Body of pancreas (tissue), 4 donors: ENCODE results near the gene RABGAP1. TPM values are rescaled to one million over a fixed set of nuclear protein-coding genes. Genes with fewer than 3 reads are reported as not detected.

ENCODE experiments used
- ATAC-seq: fragments of 150-250 bp; one replicate; pipeline ENCODE4 v1.9.1; 2016
- DNase-seq, 4 donors: peaks; one replicate each; pipeline ENCODE4 v3.0.0-alpha.2; 2019
- H3K27ac ChIP-seq, 4 donors: fragments of 200-600 bp; sonication (generic); 1 replicate in 3 of 4; 2 replicates in 1 of 4; pipeline versions ENCODE4 v1.5.1 to v1.6.1; 2016 to 2019; ENCODE audit warnings: mild to moderate bottlenecking in 1 of 4, mixed read lengths in 1 of 4, moderate library complexity in 1 of 4
- H3K27me3 ChIP-seq, 2 donors: fragments of 200-600 bp; sonication (generic); one replicate each; pipeline ENCODE4 v1.6.0; 2016; ENCODE audit warnings: mild to moderate bottlenecking in 1 of 2
- H3K36me3 ChIP-seq, 2 donors: fragments of 200-600 bp; sonication (generic); replicated peaks in 1 of 2; 2 replicates each; pipeline ENCODE4 v1.5.1; 2016; ENCODE audit warnings: low read depth in 2 of 2; ENCODE audit not compliant: insufficient read depth in 1 of 2
- H3K4me1 ChIP-seq: fragments of 200-600 bp; sonication (generic); one replicate; pipeline ENCODE4 v1.6.0; 2016
- H3K4me3 ChIP-seq, 2 donors: fragments of 200-600 bp; sonication (generic); 1 replicate in 1 of 2; 2 replicates in 1 of 2; pipeline ENCODE4 v1.5.1; 2016 to 2019
- H3K9me3 ChIP-seq, 3 donors: fragments of 200-600 bp; sonication (generic); 1 replicate in 2 of 3; 2 replicates in 1 of 3; pipeline ENCODE4 v1.5.1; 2016
- POLR2A ChIP-seq, 3 donors: fragments of 450-650 bp; IDR thresholded peaks; one replicate each; pipeline ENCODE4 v1.6.1; 2016; ENCODE audit warnings: antibody characterized with exemption in 3 of 3, mild to moderate bottlenecking in 2 of 3
- WGBS, 2 donors: methylation state at CpG; one replicate each; pipeline ENCODE4 v1.1.5; 2017; 5-methylcytosine and 5-hydroxymethylcytosine counted together
- intact Hi-C: fragments of 100-400 bp; cut with DNase I; formaldehyde crosslinking; loops from one replicate; pipeline ENCODE4 v1.15.1; 2023
- total RNA-seq, 2 donors: library from RNA; depleted of rRNA; stranded (reverse); fragments of >200 nt; gene quantifications; one replicate each; pipeline ENCODE4 v1.1.0, GENCODE V29; 2016
- TF ChIP-seq, protein P1 (sequence below), 7 experiments: fragments of 450-650 bp in 4 of 7; fragments of 200-600 bp in 3 of 7; sonication (generic) in 3 of 7; IDR thresholded peaks; one replicate each; pipeline ENCODE4 v1.5.1; 2016 to 2019; ENCODE audit warnings: antibody characterized with exemption in 7 of 7

The RABGAP1 gene
- total RNA-seq: 10 to 100 TPM; 31.1 to 33.6 TPM

DNA sequence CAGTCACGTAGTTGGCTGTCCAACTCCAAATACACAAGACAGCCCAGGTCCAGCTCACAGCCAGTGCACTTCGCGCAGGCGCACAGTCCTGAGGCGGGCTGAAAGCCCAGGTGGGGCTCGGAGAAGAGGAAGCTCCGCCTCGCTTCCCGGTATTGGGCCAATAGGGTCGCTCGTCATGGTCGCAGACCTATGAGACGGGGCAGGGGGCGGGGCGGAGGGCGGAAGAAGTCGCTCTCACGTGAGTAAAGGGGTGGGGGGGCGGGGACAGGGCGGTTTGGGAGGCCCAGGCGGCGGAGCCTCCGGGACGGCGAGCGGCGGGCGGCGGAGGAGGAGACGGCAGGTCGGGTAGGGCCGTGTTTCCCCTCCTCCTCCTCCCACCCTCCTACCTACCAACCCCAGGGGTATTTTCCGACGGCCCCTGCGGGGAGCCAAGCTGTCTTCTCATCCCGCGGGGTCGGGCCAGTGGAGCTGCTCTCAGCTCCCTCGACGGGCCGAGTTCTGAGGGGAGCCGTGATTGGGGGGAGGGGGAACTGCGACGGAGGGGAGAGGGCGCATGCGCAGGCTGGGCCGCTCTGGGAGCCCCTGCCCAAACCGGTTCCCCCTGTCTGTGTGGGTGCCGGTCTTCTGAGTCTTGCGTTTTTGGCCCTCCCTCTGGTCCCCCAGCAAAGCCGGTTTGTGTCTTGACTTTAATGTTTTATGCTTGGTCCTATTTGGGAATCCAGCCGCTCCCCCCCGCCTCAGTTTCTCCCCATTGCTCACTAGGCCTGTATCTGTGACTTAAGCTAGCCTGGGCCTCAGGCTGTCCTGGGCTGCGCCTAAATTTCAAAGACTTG lies at the start of gene RABGAP1:
Gene RABGAP1, plus strand, starts transcription at position 272 of the 833 bp plus-strand sequence. CDS start 16,040 bp downstream, outside the sequence.
- intact Hi-C loops: no loop called here
- Histone ChIP-seq H3K36me3 (no peaks in the 10 kb centered on the region), H3K9me3 (no peaks in the 10 kb centered on the region), H3K27me3 (no peaks in the 10 kb centered on the region), H3K27ac (peak within 1 kb of the TSS; percentile 92 to 95 (median 94)), H3K4me3 (peak within 1 kb of the TSS; percentile 71 to 84), H3K4me1 (peaks cover 30% of the 10 kb centered on the region)
- peak; percentile 74 to 94 (median 91) for TF ChIP-seq POLR2A (IDR thresholded peaks at IDR 0.05)
- TF ChIP-seq, protein P1, sequence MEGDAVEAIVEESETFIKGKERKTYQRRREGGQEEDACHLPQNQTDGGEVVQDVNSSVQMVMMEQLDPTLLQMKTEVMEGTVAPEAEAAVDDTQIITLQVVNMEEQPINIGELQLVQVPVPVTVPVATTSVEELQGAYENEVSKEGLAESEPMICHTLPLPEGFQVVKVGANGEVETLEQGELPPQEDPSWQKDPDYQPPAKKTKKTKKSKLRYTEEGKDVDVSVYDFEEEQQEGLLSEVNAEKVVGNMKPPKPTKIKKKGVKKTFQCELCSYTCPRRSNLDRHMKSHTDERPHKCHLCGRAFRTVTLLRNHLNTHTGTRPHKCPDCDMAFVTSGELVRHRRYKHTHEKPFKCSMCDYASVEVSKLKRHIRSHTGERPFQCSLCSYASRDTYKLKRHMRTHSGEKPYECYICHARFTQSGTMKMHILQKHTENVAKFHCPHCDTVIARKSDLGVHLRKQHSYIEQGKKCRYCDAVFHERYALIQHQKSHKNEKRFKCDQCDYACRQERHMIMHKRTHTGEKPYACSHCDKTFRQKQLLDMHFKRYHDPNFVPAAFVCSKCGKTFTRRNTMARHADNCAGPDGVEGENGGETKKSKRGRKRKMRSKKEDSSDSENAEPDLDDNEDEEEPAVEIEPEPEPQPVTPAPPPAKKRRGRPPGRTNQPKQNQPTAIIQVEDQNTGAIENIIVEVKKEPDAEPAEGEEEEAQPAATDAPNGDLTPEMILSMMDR (IDR thresholded peaks at IDR 0.05): no peak
- peak; percentile 98 for ATAC-seq
- DNase-seq: peak; percentile 100
- 0% methylated on average over 27 to 54 of the region's 54 CpGs for WGBS, 2 donors

DNA sequence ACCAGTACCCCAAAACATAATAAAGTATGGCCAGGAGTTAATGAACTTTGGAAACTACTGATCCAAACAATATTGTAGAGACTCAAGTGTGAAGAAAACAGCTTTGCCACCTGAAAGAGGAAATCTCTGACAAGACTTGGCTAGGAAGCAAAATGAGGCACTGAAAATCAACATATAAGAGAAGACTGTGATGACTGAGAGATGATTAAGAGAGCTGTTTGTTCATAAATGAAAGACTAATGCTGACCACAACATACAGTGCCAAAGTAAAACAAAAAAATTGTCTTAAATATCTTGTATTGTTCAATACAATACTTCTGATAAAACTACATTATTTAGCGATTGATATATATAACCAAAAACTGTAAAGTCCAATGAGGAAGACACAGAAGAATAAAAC lies 42.9 kb upstream of the RABGAP1 start:
- DNase-seq (no peak), ATAC-seq (no peak)
- Histone ChIP-seq H3K4me1 (peaks cover 8% of the 10 kb centered on the region), H3K27ac (no peak overlapping the region), H3K4me3 (no peak overlapping the region), H3K9me3 (no peaks in the 10 kb centered on the region), H3K27me3 (no peaks in the 10 kb centered on the region), H3K36me3 (peaks cover 0 to 2% of the 10 kb centered on the region in 2 donors)
- 96% methylated on average over 1 of the region's 1 CpG for WGBS, 2 donors
- intact Hi-C loops: no loop called here
- TF ChIP-seq POLR2A (IDR thresholded peaks at IDR 0.05): no peak
- TF ChIP-seq, protein P1 (IDR thresholded peaks at IDR 0.05): no peak

DNA sequence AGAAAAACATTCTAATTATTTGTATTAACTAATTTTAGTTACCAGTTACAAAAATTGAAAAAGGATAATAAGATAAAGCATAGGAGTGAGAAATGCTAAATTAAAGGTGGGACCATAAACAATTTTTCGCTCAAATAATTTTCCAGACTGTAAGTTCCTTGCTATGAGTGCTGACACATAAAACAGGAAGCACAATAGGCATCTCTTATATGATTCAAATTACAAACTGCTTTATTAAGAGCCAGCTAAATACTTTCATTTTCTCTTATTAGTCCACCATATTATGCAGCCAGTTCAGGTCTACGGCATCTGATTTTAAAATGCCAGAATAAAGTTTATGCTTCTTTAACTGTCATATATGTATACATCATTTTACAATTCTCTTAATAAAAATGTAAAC lies 40.0 kb upstream of the RABGAP1 start:
- intact Hi-C loops: no loop called here
- peak overlapping the region in 1 of 4 donors; percentile 18 for H3K27ac ChIP-seq

DNA sequence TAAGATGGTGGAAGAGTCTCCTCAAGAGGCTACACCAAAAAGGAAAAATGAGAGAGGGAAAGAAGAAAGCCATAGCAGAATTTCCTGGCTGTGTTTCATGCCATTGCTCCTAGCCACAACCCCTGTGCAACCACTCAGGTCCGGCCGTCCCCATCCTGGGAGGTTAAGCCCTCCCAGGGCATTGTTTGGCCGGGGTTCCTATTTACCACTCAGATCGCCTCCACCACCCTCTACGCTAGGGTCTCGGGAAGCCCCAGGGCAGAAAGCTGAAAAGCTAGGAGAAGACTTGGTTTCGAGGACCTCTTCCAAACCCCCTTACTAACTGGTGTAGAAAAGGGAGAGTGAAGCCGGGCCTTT lies 36.4 kb upstream of the RABGAP1 start:
- Histone ChIP-seq H3K4me3 (peak overlapping the region; percentile 77 to 99), H3K36me3 (no peaks in the 10 kb centered on the region), H3K27me3 (no peaks in the 10 kb centered on the region), H3K27ac (peak overlapping the region; percentile 68 to 92 (median 83)), H3K9me3 (no peaks in the 10 kb centered on the region), H3K4me1 (peaks cover 16% of the 10 kb centered on the region)
- peak in 3 of 4 donors; percentile 17 to 31 (median 28) for DNase-seq
- intact Hi-C loops: no loop called here
- TF ChIP-seq POLR2A (IDR thresholded peaks at IDR 0.05): no peak
- TF ChIP-seq, protein P1 (IDR thresholded peaks at IDR 0.05): no peak
- WGBS, 2 donors: 0% methylated on average over 7 to 8 of the region's 8 CpGs
- ATAC-seq: peak; percentile 15

More for the DNA sequence above, 40.0 kb upstream of the RABGAP1 start:
- peaks cover 16% of the 10 kb centered on the region for H3K4me1 ChIP-seq
- DNase-seq (no peak), ATAC-seq (no peak)
- TF ChIP-seq POLR2A (IDR thresholded peaks at IDR 0.05): no peak
- TF ChIP-seq, protein P1 (IDR thresholded peaks at IDR 0.05): no peak
- no peaks in the 10 kb centered on the region for H3K9me3 ChIP-seq
- no peaks in the 10 kb centered on the region for H3K27me3 ChIP-seq
- no peak overlapping the region for H3K4me3 ChIP-seq
- no peaks in the 10 kb centered on the region for H3K36me3 ChIP-seq
- 79 to 86% methylated on average over 2 of the region's 2 CpGs for WGBS, 2 donors
